HG03558 (cell line): ENCODE data around the gene STXBP5L.
"Not testable (repeated sequence)": the region's sequence is repeated elsewhere in the genome, so short reads cannot be mapped to it uniquely, and the experiment has no call there.

ENCODE experiments used
- ATAC-seq: cut with Tn5 transposase; IDR thresholded peaks from one replicate; pipeline ENCODE4 v1.9.1; 2021; ENCODE audit warnings: moderate number of reproducible peaks; ENCODE audit not compliant: unreplicated experiment; ENCODE audit errors: extremely low read depth

STXBP5L gene

GRCh38 chr3:121411523-121411922 lies 503.5 kb downstream of the STXBP5L start:
- no peak for ATAC-seq

- no peak for ATAC-seq
Measured at GRCh38 chr3:121414924-121415323, 506.9 kb downstream of the STXBP5L start.

- no peak for ATAC-seq
Measured at GRCh38 chr3:121418182-121418581, 510.2 kb downstream of the STXBP5L start.

DNA sequence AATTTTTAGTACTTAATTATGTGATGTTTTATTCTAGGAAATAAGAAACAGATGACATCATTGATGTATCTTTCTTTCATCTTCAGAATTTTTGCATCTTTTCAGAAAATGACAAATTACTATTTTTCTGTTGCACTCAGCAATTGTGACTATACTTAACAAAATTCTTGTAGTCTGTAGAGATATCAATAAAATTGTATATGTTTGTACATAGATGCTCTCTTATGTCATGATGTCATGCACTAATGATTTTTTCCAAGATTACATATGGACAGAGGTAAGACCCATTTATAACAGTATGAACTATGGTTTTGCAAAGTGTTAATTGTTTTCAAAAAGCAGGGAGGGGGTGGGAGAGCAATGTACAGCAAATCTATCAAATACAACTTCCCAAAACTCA lies 516.5 kb downstream of the STXBP5L start:
- ATAC-seq, result no peak

DNA sequence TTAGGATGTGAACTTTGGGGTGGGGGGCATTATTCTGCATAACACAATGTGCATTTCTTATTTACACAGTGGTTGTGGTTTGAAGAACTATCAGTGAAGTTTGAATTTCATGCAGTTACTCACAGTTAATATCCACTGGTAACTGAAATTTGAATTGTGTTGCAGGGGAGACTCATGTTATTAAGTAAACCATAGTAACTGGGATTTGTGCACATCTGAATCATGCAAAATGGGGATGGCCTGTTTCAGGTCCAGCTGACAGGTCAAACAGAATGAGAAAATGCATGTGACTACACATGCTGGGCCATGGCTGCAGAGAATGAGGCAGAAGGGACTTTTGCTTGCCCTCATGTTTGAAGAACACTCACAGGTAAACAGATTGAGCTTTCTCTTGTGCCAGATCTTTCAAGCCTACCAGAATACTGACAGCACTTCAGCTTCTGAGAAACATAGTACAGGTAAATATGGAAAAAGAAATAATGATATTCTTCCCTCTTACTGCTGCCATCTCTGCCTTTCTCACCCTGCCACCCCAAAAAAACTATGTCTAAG lies 522.7 kb downstream of the STXBP5L start:
- ATAC-seq, result no peak

GRCh38 chr3:121431726-121432517 lies 523.9 kb downstream of the STXBP5L start:
- peak; percentile 84 for ATAC-seq

DNA sequence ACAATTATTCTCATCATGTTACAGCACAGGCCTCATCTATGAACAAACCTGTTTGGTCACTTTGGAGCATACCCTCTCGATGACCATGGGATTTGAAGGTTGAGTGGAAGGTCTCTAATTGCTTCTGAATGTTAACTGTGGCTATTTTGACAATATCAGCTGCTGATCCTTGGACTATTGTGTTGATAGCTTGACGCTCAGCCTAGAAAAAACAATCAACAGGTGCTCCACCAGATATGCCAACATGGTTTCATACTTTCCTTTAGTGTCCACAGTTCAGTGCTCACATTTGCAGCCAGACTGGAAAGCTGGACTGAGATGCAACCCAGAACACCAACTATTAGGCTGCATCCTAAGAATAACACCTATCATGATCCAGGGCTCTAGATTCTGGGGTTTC lies 528.1 kb downstream of the STXBP5L start:
- ATAC-seq, result no peak

- no peak for ATAC-seq
Measured at GRCh38 chr3:121436641-121437040, 528.6 kb downstream of the STXBP5L start.

GRCh38 chr3:121443456-121443855 lies 535.5 kb downstream of the STXBP5L start:
- ATAC-seq, result no peak

DNA sequence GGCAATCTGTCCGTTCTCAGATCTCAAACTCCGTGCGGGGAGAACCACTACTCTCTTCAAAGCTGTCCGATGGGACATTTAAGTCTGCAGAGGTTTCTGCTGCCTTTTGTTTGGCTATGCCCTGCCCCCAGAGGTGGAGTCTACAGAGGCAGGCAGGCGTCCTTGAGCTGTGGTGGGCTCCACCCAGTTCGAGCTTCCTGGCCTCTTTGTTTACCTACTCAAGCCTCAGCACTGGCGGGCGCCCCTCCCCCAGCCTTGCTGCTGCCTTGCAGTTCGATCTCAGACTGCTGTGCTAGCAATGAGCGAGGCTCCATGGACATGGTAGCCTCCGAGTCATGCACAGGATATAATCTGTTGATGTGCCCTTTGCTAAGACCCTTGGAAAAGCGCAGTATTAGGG lies 543.7 kb downstream of the STXBP5L start:
- not testable (repeated sequence) for ATAC-seq

DNA sequence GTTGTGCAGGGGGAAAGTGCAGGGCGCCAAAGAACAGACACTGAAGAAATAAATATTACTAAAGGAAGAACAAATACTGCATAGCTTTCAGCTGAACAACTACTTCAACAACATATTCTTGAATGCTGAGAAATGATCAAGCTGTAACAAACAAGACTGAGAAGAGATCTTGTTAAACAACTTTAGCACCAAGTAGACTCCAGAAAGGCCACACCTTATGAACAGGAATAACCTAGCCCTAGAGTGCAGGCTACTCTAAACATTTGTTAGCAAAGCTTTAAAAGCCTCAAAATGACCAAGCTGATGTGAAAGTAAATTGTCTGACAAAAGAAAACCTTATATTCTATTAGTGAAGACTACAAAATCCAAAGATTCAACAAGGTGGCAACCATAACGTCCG lies 554.6 kb downstream of the STXBP5L start:
- ATAC-seq, result no peak

- no peak for ATAC-seq
Measured at GRCh38 chr3:121463745-121464144, 555.7 kb downstream of the STXBP5L start.

- ATAC-seq, result no peak
Measured at GRCh38 chr3:121467085-121467484, 559.1 kb downstream of the STXBP5L start.

- no peak for ATAC-seq
Measured at GRCh38 chr3:121473001-121473400, 565.0 kb downstream of the STXBP5L start.
